ENCODE data around the gene DNAH8.

DNA sequence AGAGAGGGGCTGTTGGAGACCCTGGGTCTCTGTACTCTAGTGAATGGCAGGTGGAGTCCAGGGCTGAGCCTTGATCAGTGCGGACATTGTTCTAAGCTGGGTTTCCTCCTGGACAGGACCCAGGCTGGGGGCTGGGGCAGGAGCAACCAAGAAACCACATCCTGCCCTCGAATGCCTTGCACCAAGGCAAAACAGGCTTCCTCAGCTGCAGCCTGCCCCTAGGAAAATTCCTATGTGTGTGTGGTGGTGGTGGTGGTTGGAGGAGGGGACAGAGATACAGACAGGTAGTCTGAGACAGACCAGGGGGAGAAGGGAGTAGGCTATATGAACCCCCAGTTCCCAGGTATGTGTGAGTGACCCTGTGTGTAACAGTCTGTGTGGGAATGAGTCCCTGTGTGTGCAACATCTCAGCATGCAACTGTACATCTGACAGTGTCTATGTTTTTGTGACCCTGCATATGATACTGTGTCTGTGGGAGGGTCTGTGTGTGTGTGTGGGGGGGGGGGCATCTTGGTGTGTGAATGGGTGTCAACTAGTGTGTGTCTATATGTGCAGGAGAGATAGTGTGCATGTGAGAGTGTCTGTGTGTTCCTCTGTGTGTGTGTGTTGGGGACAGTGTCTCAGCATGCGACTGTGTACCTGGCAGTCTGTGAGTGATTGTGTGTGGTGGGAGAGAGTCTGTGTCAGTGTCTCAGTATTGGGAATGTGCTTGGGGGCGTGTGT is 336.4 kb downstream of the DNAH8 start:
- TF ChIP-seq, protein P1, sequence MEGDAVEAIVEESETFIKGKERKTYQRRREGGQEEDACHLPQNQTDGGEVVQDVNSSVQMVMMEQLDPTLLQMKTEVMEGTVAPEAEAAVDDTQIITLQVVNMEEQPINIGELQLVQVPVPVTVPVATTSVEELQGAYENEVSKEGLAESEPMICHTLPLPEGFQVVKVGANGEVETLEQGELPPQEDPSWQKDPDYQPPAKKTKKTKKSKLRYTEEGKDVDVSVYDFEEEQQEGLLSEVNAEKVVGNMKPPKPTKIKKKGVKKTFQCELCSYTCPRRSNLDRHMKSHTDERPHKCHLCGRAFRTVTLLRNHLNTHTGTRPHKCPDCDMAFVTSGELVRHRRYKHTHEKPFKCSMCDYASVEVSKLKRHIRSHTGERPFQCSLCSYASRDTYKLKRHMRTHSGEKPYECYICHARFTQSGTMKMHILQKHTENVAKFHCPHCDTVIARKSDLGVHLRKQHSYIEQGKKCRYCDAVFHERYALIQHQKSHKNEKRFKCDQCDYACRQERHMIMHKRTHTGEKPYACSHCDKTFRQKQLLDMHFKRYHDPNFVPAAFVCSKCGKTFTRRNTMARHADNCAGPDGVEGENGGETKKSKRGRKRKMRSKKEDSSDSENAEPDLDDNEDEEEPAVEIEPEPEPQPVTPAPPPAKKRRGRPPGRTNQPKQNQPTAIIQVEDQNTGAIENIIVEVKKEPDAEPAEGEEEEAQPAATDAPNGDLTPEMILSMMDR (conservative IDR thresholded peaks at IDR 0.05 in 1 of 2, IDR thresholded peaks at IDR 0.05 in 1 of 2; ENCODE audit: extremely low read depth in 1 of 2, insufficient read depth in 1 of 2, low read depth in 1 of 2, low read length in 2 of 2) = no peak
- no peak for TF ChIP-seq EZH2 (IDR thresholded peaks at IDR 0.05; ENCODE audit: borderline replicate concordance, low read length)
